Epithelial cell of proximal tubule (primary cell): Measurements from ENCODE around the gene MEIKIN. TPM values are rescaled to one million over a fixed set of nuclear protein-coding genes. Genes with fewer than 3 reads are reported as not detected.

ENCODE experiments used
- DNase-seq: peaks from one replicate; pipeline ENCODE4 v3.0.0-alpha.2; 2011; ENCODE audit warnings: low read depth
- H3K4me3 ChIP-seq: 2 replicates; pipeline ENCODE4 v1.5.1; 2011; ENCODE audit warnings: low read depth, mild to moderate bottlenecking, low read length
- total RNA-seq: library from RNA; depleted of rRNA; stranded (reverse); fragments of >200 nt; gene quantifications from 2 replicates; pipeline ENCODE4 v1.2.3, GENCODE V29; 2015
- TF ChIP-seq, protein P1 (sequence below): conservative IDR thresholded peaks from 2 replicates; pipeline ENCODE4 v1.5.1; 2012; ENCODE audit warnings: low read depth, mild to moderate bottlenecking, low read length

MEIKIN gene
- total RNA-seq, 1 donor from 2014 or later: not detected

DNA sequence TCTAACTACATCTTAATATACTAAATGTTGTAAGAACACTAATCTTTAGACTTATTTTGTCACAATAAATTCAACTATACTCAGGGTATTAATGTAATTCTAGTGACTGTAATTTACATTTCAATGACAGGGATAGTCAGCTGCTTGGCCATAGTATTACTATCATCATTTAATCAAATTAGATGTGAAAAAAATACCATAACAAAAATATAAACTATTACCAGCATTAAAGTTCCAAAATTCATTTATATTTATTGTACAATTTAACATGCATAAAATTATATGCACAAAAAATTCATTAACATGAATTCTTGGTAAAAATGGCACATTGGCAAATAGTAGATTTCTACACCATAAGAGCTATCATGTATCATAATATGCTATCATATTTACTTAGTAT, 177.6 kb downstream of the MEIKIN start:
- no peak for DNase-seq
- H3K4me3 ChIP-seq: no peak overlapping the region
- TF ChIP-seq, protein P1, sequence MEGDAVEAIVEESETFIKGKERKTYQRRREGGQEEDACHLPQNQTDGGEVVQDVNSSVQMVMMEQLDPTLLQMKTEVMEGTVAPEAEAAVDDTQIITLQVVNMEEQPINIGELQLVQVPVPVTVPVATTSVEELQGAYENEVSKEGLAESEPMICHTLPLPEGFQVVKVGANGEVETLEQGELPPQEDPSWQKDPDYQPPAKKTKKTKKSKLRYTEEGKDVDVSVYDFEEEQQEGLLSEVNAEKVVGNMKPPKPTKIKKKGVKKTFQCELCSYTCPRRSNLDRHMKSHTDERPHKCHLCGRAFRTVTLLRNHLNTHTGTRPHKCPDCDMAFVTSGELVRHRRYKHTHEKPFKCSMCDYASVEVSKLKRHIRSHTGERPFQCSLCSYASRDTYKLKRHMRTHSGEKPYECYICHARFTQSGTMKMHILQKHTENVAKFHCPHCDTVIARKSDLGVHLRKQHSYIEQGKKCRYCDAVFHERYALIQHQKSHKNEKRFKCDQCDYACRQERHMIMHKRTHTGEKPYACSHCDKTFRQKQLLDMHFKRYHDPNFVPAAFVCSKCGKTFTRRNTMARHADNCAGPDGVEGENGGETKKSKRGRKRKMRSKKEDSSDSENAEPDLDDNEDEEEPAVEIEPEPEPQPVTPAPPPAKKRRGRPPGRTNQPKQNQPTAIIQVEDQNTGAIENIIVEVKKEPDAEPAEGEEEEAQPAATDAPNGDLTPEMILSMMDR: no peak

DNA sequence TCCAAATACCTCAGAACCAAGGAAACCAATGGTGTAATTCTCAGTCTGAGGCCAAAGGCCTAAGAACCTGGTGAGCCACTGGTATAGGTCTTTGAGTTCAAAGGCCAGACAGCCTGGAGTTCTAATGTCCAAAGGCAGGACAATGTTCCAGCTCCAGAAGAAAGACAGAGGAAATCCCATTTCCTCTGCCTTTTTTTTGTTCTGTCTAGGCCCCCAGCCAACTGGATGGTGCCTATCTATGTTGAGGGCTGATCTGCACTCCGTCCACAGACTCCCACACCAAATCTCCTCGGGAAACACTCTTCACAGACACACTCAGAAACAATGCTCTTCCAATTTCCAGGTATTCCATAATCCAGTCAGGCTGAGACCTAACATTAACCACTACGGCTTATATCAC, 178.8 kb downstream of the MEIKIN start:
- DNase-seq: no peak
- no peak overlapping the region for H3K4me3 ChIP-seq
- TF ChIP-seq, protein P1: no peak

DNA sequence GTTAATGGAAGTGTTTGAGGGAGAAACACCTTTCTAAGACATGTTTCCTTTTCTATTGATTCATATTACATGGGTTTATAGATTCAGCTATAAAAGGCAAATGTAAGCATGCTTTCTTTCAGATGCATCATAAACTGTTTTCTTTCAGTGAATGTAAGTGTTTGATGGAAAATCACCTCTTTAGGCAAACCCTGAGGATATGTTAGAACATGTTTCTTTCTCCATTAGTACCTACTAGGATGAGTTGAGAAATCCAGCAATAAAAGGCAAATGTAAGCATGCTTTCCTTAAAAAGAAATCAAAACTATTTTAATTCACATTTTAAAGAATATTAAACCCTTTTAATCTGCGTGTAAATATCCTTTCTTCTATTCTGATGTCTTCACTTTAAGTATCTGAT, 180.2 kb downstream of the MEIKIN start:
- DNase-seq: no peak
- H3K4me3 ChIP-seq: no peak overlapping the region
- TF ChIP-seq, protein P1: no peak

DNA sequence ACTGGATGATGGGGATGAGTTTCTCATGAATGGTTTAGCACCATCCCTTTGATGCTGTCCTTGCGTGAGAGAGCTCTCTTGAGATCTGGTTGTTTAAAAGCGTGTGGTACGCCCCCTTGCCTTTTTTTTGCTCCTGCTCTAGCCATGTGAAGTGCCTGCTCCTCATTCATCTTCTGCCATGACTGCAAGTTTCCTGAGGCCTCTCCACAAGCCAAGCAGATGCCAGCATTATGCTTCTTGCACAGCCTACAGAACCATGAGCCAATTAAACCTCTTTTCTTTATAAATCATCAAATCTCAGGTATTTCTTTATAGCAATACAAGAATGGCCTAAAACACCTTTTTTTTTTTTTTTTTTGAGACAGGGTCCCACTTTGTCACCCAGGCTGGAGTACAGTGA, 181.5 kb downstream of the MEIKIN start:
- DNase-seq: no peak
- TF ChIP-seq, protein P1: no peak
- no peak overlapping the region for H3K4me3 ChIP-seq

DNA sequence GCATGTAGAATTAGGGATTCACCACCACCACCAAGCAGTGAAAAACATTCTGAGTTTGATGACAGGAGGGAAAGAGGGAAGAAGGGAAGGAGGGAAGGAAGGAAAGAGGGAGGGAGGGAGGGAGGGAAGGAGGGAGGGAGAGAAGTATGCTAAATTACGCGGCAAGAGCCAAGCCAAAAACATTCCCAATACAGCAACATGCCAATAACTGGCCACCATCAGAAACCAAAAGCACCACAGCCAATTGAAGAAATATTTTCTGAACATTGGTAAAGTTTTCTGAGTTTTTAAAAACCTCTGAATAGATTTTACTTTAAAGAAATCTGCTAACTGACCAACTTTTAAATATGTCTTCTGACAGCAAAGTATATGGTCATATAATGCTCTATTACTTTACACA, 184.7 kb downstream of the MEIKIN start:
- H3K4me3 ChIP-seq: no peak overlapping the region
- TF ChIP-seq, protein P1: no peak
- DNase-seq: no peak

DNA sequence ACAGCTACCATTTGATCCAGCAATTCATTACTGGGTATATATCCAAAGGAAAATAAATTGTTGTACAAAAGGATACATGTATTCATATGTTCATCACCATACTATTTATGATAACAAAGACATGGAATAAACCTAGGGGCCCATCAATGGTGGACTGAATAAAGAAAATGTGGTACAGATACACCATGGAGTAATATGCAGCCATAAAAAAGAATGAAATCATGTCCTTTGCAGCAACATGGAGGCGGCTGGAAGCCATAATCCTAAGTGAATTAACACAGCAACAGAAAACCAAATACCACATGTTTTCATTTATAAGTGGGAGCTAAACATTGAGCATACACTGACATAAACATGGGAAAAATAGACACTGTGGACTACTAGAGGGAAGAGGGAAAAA, 185.8 kb downstream of the MEIKIN start:
- H3K4me3 ChIP-seq: no peak overlapping the region
- DNase-seq: no peak
- TF ChIP-seq, protein P1: no peak

DNA sequence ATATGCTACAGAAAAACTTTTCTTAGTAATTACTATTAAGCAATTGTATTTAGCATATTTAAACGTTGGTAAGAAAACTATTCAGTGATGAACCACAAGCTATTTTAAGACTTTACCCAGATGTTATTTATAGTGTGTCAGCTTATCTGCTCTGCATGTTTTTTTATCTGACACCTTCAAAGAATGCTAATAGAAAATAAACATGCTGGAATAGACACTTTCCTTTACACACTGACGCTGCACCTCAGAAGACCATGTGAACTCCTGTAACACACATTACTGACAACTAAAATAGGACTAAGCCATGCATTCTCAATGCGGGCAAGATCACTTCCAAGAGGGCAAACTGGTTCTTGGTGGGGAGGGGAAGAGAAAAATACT, 187.0 kb downstream of the MEIKIN start:
- no peak overlapping the region for H3K4me3 ChIP-seq
- TF ChIP-seq, protein P1: no peak
- DNase-seq: no peak
